Panc1 (cell line): ENCODE data around the gene CIROP.

ENCODE experiments used
- CTCF ChIP-seq: fragments of 450-650 bp; IDR thresholded peaks from 2 replicates; pipeline ENCODE4 v1.5.1; 2017; ENCODE audit warnings: mild to moderate bottlenecking
- POLR2AphosphoS5 ChIP-seq: IDR thresholded peaks from 2 replicates; pipeline ENCODE4 v1.6.1; 2012; ENCODE audit warnings: mild to moderate bottlenecking, low read depth, low read length, moderate library complexity
- REST ChIP-seq, 2 experiments: IDR thresholded peaks; 2 replicates each; pipeline ENCODE4 v1.6.1; 2011 to 2012; ENCODE audit warnings: low read depth in 2 of 2, control low read depth in 1 of 2, low read length in 1 of 2, mild to moderate bottlenecking in 1 of 2, moderate library complexity in 1 of 2; ENCODE audit not compliant: insufficient read depth in 1 of 2

GRCh38 chr14:23104591-23105347, at the start of gene CIROP:
- TF ChIP-seq CTCF (no peak), REST (IDR thresholded peaks at IDR 0.05; ENCODE audit: insufficient read depth in 1 of 2, low read depth in 2 of 2, low read length in 1 of 2) (no peak), POLR2AphosphoS5 (no peak)
